ENCODE data around the gene USP49.

- TF ChIP-seq POLR2A (IDR thresholded peaks at IDR 0.05): no peak
- TF ChIP-seq CTCF (IDR thresholded peaks at IDR 0.05): no peak
These were observed 135.9 kb downstream of the USP49 start for GRCh38 chr6:41759106-41759904.

All from transverse colon (tissue), 3 donors.